ENCODE data around the gene IKZF3. TPM values are rescaled to one million over a fixed set of nuclear protein-coding genes. Genes with fewer than 3 reads are reported as not detected.
"Not testable (repeated sequence)": the region's sequence is repeated elsewhere in the genome, so short reads cannot be mapped to it uniquely, and the experiment has no call there.

IKZF3 gene
- polyA plus RNA-seq, 4 donors = 0.14 to 0.33 (median 0.25) TPM

DNA sequence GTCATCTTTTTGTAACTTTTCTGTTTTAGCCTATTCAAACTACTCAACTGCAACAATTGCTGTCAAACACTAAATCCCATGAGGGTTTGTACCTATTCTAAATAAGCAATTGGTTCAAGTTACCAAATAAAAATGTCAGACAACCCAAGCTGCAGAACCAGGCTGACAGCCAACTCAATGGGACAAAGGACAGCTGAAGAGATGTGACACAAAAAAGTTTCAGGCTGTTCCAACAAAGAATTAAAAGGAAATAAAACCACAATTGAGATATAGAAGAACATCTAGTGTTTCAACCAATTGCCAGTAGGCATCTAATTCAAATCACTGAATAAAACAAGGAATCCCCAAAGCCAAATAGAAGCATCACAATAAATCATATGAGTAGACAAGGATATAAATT is 77.1 kb downstream of the IKZF3 start:
- DNase-seq (ENCODE audit: low read depth in 4 of 4, low spot score in 2 of 4) = no peak

DNA sequence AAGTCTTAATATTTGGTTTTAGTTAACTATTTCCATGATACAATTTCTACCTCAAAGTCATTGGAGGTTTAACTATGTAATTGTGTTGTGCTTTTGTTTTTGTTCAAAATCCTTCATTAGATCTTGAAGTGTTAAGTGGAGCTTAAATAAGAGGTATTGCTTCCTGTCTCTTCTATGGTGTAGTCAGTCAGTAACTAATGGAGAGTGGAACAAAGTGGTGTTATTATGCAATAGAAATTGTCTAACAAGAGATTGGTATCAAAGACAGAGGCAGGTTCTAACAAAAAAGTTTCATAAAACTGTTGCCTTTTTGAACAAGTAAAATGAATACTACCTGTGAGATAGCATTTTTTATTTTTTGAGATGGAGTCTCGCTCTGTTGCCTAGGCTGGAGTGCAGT is 81.1 kb downstream of the IKZF3 start:
- DNase-seq (ENCODE audit: low read depth in 4 of 4, low spot score in 2 of 4) = no peak

- no peak for DNase-seq (ENCODE audit: low read depth in 4 of 4, low spot score in 2 of 4)
Observed at GRCh38 chr17:39782481-39782880, 81.6 kb downstream of the IKZF3 start.

GRCh38 chr17:39781861-39782213 is 82.3 kb downstream of the IKZF3 start:
- DNase-seq (ENCODE audit: low read depth in 4 of 4, low spot score in 2 of 4) = no peak

- no peak for DNase-seq (ENCODE audit: low read depth in 4 of 4, low spot score in 2 of 4)
Observed at GRCh38 chr17:39781031-39781860, 82.9 kb downstream of the IKZF3 start.

DNA sequence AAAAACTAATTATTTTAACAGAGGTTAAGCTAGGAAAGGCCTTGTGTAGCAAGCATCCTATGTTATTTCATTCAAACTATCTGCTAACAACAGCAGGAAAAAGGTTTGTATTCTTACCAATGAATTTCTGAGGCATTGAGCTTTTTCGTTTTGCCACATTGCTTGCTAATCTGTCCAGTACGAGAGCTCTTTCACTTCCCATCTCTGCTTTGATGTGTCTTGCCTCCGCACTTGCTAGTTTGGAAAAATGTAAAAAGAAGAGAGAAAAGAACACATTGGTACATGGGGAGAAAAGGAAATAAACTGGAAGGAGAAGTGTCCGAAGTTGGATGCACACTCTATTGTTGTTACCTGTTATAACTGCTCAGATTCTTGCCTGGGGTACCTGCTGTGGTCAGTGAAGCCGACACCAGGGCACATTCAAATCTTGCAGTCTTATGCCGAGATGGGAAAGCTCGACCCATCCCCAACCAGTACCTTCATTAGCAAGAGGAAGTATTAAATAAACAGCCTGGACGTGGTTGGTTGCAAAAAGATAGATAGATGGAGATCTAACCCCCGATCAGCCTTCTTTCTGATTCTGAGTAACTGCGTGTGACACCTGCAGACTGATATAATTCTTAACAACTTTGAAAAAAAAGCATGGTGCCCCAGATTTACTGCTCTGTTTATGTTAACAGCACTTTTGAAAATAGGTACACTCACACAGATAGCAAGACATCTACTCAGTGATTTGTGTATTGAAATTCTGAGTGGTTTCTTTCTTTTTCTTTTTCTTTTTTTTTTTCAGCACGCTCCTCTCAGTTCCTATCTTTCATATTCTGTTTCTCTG is 86.4 kb downstream of the IKZF3 start:
- DNase-seq (ENCODE audit: low read depth in 4 of 4, low spot score in 2 of 4) = no peak

DNA sequence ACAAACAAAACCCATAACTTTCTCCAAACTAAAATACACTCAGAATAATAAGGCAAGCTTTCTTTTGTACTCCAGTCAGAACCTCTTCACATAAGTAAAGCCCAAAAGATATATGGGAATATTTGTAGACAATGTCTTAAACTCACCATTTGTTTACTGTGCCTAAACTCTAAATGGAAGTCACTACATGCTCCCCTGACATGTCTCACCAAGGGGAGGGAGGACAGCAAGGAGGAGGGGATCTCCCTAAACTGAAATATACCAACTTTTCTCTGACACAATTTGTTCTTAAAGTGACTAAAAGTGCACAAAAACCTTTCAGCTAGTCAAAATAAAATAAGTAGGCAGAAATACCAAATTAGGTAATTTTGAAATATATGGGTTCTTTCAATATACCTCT is 87.9 kb downstream of the IKZF3 start:
- DNase-seq (ENCODE audit: low read depth in 4 of 4, low spot score in 2 of 4) = no peak

- DNase-seq (ENCODE audit: low read depth in 4 of 4, low spot score in 2 of 4) = no peak
Observed at GRCh38 chr17:39775031-39775430, 89.1 kb downstream of the IKZF3 start.

- no peak for DNase-seq (ENCODE audit: low read depth in 4 of 4, low spot score in 2 of 4)
Observed at GRCh38 chr17:39774047-39774446, 90.1 kb downstream of the IKZF3 start.

- DNase-seq (ENCODE audit: low read depth in 4 of 4, low spot score in 2 of 4) = no peak
Observed at GRCh38 chr17:39772987-39773934, 90.9 kb downstream of the IKZF3 start.

DNA sequence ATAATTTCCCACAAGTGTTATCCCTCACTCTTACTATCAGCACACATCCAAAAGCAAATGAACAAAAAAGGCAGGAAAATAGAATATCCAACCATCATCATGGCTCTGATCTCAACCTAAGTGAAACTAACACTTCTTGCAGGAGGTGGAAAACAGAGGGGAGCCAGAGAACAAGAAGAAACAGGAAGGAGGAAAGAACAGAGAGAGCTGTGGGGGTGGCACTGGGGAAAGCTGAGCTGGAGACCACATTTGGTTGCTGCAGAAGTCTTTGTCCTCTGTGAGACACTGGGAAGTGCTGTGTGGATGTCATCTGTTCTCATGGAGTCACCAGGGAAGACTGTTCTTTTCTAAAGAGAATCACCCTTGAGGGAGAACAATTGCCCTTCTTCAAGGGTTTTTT is 91.7 kb downstream of the IKZF3 start:
- DNase-seq (ENCODE audit: low read depth in 4 of 4, low spot score in 2 of 4) = no peak

- DNase-seq (ENCODE audit: low read depth in 4 of 4, low spot score in 2 of 4) = no peak
Observed at GRCh38 chr17:39769974-39770587, 94.0 kb downstream of the IKZF3 start.

- DNase-seq (ENCODE audit: low read depth in 4 of 4, low spot score in 2 of 4) = no peak
Observed at GRCh38 chr17:39767147-39767546, 97.0 kb downstream of the IKZF3 start.

GRCh38 chr17:39765766-39766165 is 98.3 kb downstream of the IKZF3 start:
- no peak for DNase-seq (ENCODE audit: low read depth in 4 of 4, low spot score in 2 of 4)

- no peak for DNase-seq (ENCODE audit: low read depth in 4 of 4, low spot score in 2 of 4)
Observed at GRCh38 chr17:39765175-39765574, 98.9 kb downstream of the IKZF3 start.

DNA sequence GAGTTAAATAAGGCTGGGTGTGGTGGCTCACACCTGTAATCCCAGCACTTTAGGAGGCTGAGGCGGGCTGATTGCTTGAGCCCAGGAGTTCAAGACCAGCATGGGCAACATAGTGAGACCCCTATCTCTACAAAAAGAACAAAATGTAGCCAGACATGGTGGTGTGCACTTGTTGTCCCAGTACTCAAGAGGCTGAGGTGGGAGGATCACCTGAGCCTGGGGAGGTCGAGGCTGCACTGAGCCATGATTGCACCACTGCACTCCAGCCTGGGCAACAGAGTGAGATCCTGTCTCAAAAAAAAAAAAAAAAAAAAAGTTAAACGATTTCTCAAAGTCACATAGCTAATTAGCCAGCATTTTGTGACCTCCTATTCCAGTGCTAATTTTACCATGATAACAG is 99.9 kb downstream of the IKZF3 start:
- DNase-seq (ENCODE audit: low read depth in 4 of 4, low spot score in 2 of 4) = not testable (repeated sequence)

GRCh38 chr17:39763051-39763820 is 100.9 kb downstream of the IKZF3 start:
- DNase-seq (ENCODE audit: low read depth in 4 of 4, low spot score in 2 of 4) = no peak

- no peak for DNase-seq (ENCODE audit: low read depth in 4 of 4, low spot score in 2 of 4)
Observed at GRCh38 chr17:39761861-39762496, 102.1 kb downstream of the IKZF3 start.

- DNase-seq (ENCODE audit: low read depth in 4 of 4, low spot score in 2 of 4) = no peak
Observed at GRCh38 chr17:39759204-39759603, 104.9 kb downstream of the IKZF3 start.
